H9 (cell line): Measurements from ENCODE around the gene MRTO4. TPM values are rescaled to one million over a fixed set of nuclear protein-coding genes. Genes with fewer than 3 reads are reported as not detected.

ENCODE experiments used
- DNase-seq: peaks from one replicate; pipeline ENCODE4 v3.0.0-alpha.2; 2017
- H2AFZ ChIP-seq: one replicate; pipeline ENCODE4 v1.6.1; 2013; ENCODE audit warnings: mild to moderate bottlenecking, low read length, control low read depth, moderate library complexity
- H2AK5ac ChIP-seq: 2 replicates; pipeline ENCODE4 v1.6.1; 2013; ENCODE audit warnings: low read length, control low read depth, mixed read lengths; ENCODE audit not compliant: insufficient read length
- H2BK120ac ChIP-seq: one replicate; pipeline ENCODE4 v1.6.1; 2013; ENCODE audit warnings: low read depth, mild to moderate bottlenecking, low read length, control low read depth, inconsistent platforms; ENCODE audit not compliant: poor library complexity, severe bottlenecking
- H2BK12ac ChIP-seq: 2 replicates; pipeline ENCODE4 v1.6.1; 2013; ENCODE audit warnings: low read length, control low read depth, mixed read lengths, low read depth; ENCODE audit not compliant: insufficient read length
- H2BK15ac ChIP-seq: 2 replicates; pipeline ENCODE4 v1.6.1; 2013; ENCODE audit warnings: low read depth, low read length, control low read depth
- H2BK20ac ChIP-seq: one replicate; pipeline ENCODE4 v1.6.1; 2013; ENCODE audit warnings: low read depth, mild to moderate bottlenecking, low read length, control low read depth, inconsistent platforms; ENCODE audit not compliant: poor library complexity, severe bottlenecking
- H2BK5ac ChIP-seq: 2 replicates; pipeline ENCODE4 v1.6.1; 2013; ENCODE audit warnings: low read length, control low read depth, mixed read lengths; ENCODE audit not compliant: insufficient read length
- H3K14ac ChIP-seq: 2 replicates; pipeline ENCODE4 v1.6.1; 2013; ENCODE audit warnings: low read length, control low read depth; ENCODE audit not compliant: insufficient read depth
- H3K18ac ChIP-seq: 2 replicates; pipeline ENCODE4 v1.6.1; 2013; ENCODE audit warnings: low read depth, mild to moderate bottlenecking, mixed read lengths, low read length, control low read depth; ENCODE audit not compliant: insufficient read length
- H3K23ac ChIP-seq: 2 replicates; pipeline ENCODE4 v1.6.1; 2013; ENCODE audit warnings: low read length, control low read depth, mixed read lengths, low read depth; ENCODE audit not compliant: insufficient read length
- H3K23me2 ChIP-seq: 2 replicates; pipeline ENCODE4 v1.6.1; 2013; ENCODE audit warnings: low read depth, mild to moderate bottlenecking, mixed read lengths, low read length, control low read depth; ENCODE audit not compliant: insufficient read length, poor library complexity, severe bottlenecking
- H3K27ac ChIP-seq: 2 replicates; pipeline ENCODE4 v1.5.1; 2013; ENCODE audit warnings: low read length, control low read depth, mixed read lengths, low read depth; ENCODE audit not compliant: insufficient read length
- H3K27me3 ChIP-seq: 2 replicates; pipeline ENCODE4 v1.6.1; 2013; ENCODE audit warnings: low read length, control low read depth, inconsistent platforms; ENCODE audit not compliant: insufficient read depth
- H3K4ac ChIP-seq: 2 replicates; pipeline ENCODE4 v1.6.1; 2013; ENCODE audit warnings: low read depth, mild to moderate bottlenecking, control low read depth, inconsistent platforms, low read length, moderate library complexity
- H3K4me1 ChIP-seq: 2 replicates; pipeline ENCODE4 v1.6.1; 2013; ENCODE audit warnings: low read length, control low read depth, inconsistent platforms; ENCODE audit not compliant: insufficient read depth
- H3K4me2 ChIP-seq: 2 replicates; pipeline ENCODE4 v1.6.1; 2013; ENCODE audit warnings: low read length, control low read depth, mixed read lengths; ENCODE audit not compliant: insufficient read length, insufficient read depth
- H3K56ac ChIP-seq: 2 replicates; pipeline ENCODE4 v1.6.1; 2013; ENCODE audit warnings: low read depth, mild to moderate bottlenecking, mixed read lengths, low read length, control low read depth; ENCODE audit not compliant: insufficient read length
- H3K79me1 ChIP-seq: 2 replicates; pipeline ENCODE4 v1.6.1; 2013; ENCODE audit warnings: low read depth, mild to moderate bottlenecking, moderate library complexity, low read length, control low read depth, inconsistent platforms; ENCODE audit not compliant: insufficient read depth, poor library complexity, severe bottlenecking
- H3K79me2 ChIP-seq: 2 replicates; pipeline ENCODE4 v1.6.1; 2013; ENCODE audit warnings: low read length, control low read depth, inconsistent platforms; ENCODE audit not compliant: insufficient read depth
- H3K9ac ChIP-seq: 2 replicates; pipeline ENCODE4 v1.6.1; 2013; ENCODE audit warnings: low read length, control low read depth, mixed read lengths; ENCODE audit not compliant: insufficient read length; ENCODE audit errors: extremely low read depth
- H3K9me3 ChIP-seq: one replicate; pipeline ENCODE4 v1.6.1; 2013; ENCODE audit warnings: low read depth, low read length, inconsistent platforms; ENCODE audit not compliant: control insufficient read depth
- H3T11ph ChIP-seq: one replicate; pipeline ENCODE4 v1.6.1; 2013; ENCODE audit warnings: mild to moderate bottlenecking, low read length, control low read depth, inconsistent platforms
- H4K20me1 ChIP-seq: one replicate; pipeline ENCODE4 v1.6.1; 2013; ENCODE audit not compliant: control insufficient read depth, insufficient read length, insufficient read depth
- H4K5ac ChIP-seq: 2 replicates; pipeline ENCODE4 v1.6.1; 2013; ENCODE audit warnings: low read depth, mild to moderate bottlenecking, mixed read lengths, low read length, control low read depth; ENCODE audit not compliant: insufficient read length
- H4K8ac ChIP-seq: replicated peaks from 2 replicates; pipeline ENCODE4 v1.6.1; 2013; ENCODE audit warnings: low read length, control low read depth, mixed read lengths, low read depth; ENCODE audit not compliant: insufficient read length
- H4K91ac ChIP-seq: 2 replicates; pipeline ENCODE4 v1.6.1; 2013; ENCODE audit warnings: low read depth, mild to moderate bottlenecking, moderate library complexity, mixed read lengths, low read length, control low read depth; ENCODE audit not compliant: insufficient read length
- H3K27ac Mint-ChIP-seq, 3 experiments: 2 replicates in 2 of 3; 3 replicates in 1 of 3; pipeline ENCODE4 v1.8.0; 2020 to 2021; ENCODE audit warnings: mixed read lengths in 3 of 3, mild to moderate bottlenecking in 1 of 3, moderate library complexity in 1 of 3
- H3K27me3 Mint-ChIP-seq: 2 replicates; pipeline ENCODE4 v1.8.0; 2021; ENCODE audit warnings: low read depth, mild to moderate bottlenecking, moderate library complexity, mixed read lengths
- H3K36me3 Mint-ChIP-seq, 3 experiments: 2 replicates in 2 of 3; 3 replicates in 1 of 3; pipeline ENCODE4 v1.8.0; 2020 to 2021; ENCODE audit warnings: low read depth in 3 of 3, mixed read lengths in 3 of 3; ENCODE audit not compliant: insufficient read depth in 1 of 3
- H3K4me1 Mint-ChIP-seq, 2 experiments: 2 replicates each; pipeline ENCODE4 v1.8.0; 2020; ENCODE audit warnings: mixed read lengths in 2 of 2
- H3K4me3 Mint-ChIP-seq, 2 experiments: 2 replicates in 1 of 2; 3 replicates in 1 of 2; pipeline ENCODE4 v1.8.0; 2020 to 2021; ENCODE audit warnings: mild to moderate bottlenecking in 2 of 2, mixed read lengths in 2 of 2, moderate library complexity in 1 of 2
- H3K9me3 Mint-ChIP-seq, 2 experiments: 2 replicates in 1 of 2; 3 replicates in 1 of 2; pipeline ENCODE4 v1.8.0; 2020; ENCODE audit warnings: mild to moderate bottlenecking in 2 of 2, mixed read lengths in 2 of 2, moderate library complexity in 1 of 2
- WGBS: extraction: QIAGEN DNeasy Blood & Tissue Kit; methylation state at CpG from one replicate; pipeline ENCODE4 v1.1.7; 2013; ENCODE audit warnings: missing lambda C conversion rate, low lambda C conversion rate, mixed read lengths; ENCODE audit not compliant: insufficient read length; ENCODE audit errors: extremely low coverage; 5-methylcytosine and 5-hydroxymethylcytosine counted together
- total RNA-seq: library from RNA; stranded (reverse); gene quantifications from 2 replicates; pipeline ENCODE4 v1.2.1, GENCODE V29; 2021
- TF ChIP-seq, protein P1 (sequence below): fragments of 200-600 bp; sonication (generic); conservative IDR thresholded peaks from 3 replicates; pipeline ENCODE4 v1.8.0; 2021; ENCODE audit warnings: antibody characterized with exemption, mild to moderate bottlenecking

MRTO4 gene
- total RNA-seq, 1 experiment from 2014 or later: 78.3 TPM

GRCh38 chr1:19258353-19258752 lies 6.7 kb downstream of the MRTO4 start:
- Histone ChIP-seq H3K23me2 (no peaks in the 10 kb centered on the region), H2AK5ac (no peak overlapping the region), H2BK12ac (no peak overlapping the region), H3T11ph (no peak overlapping the region), H4K91ac (no peak overlapping the region), H4K5ac (no peak overlapping the region), H2BK5ac (no peak overlapping the region), H2AFZ (no peak overlapping the region), H4K8ac (no peak overlapping the region), H3K23ac (no peak overlapping the region), H3K4me1 (no peaks in the 10 kb centered on the region), H3K79me1 (peaks cover 5% of the 10 kb centered on the region), H3K4me2 (no peak overlapping the region), H4K20me1 (no peaks in the 10 kb centered on the region), H3K27ac (no peak overlapping the region), H2BK20ac (no peak overlapping the region), H3K9me3 (no peaks in the 10 kb centered on the region), H2BK120ac (no peak overlapping the region), H3K4ac (no peak overlapping the region), H3K56ac (no peak overlapping the region), H3K14ac (no peak overlapping the region), H3K79me2 (peaks cover 19% of the 10 kb centered on the region; the same call in 1 of the 2 replicates), H3K18ac (no peak overlapping the region), H2BK15ac (no peak overlapping the region), H3K9ac (no peak overlapping the region), H3K27me3 (no peaks in the 10 kb centered on the region)
- Mint-ChIP-seq H3K27me3 (no peaks in the 10 kb centered on the region), H3K4me1 (peaks cover 6% of the 10 kb centered on the region in 2 experiments), H3K4me3 (no peak overlapping the region; a peak in 1 of 5 replicates), H3K36me3 (peaks cover 31 to 67% (median 55%) of the 10 kb centered on the region in 3 experiments; a peak in 6 of 7 replicates), H3K27ac (peak overlapping the region in 1 of 3 experiments; percentile 82; a peak in 1 of 7 replicates), H3K9me3 (no peaks in the 10 kb centered on the region)
- TF ChIP-seq, protein P1, sequence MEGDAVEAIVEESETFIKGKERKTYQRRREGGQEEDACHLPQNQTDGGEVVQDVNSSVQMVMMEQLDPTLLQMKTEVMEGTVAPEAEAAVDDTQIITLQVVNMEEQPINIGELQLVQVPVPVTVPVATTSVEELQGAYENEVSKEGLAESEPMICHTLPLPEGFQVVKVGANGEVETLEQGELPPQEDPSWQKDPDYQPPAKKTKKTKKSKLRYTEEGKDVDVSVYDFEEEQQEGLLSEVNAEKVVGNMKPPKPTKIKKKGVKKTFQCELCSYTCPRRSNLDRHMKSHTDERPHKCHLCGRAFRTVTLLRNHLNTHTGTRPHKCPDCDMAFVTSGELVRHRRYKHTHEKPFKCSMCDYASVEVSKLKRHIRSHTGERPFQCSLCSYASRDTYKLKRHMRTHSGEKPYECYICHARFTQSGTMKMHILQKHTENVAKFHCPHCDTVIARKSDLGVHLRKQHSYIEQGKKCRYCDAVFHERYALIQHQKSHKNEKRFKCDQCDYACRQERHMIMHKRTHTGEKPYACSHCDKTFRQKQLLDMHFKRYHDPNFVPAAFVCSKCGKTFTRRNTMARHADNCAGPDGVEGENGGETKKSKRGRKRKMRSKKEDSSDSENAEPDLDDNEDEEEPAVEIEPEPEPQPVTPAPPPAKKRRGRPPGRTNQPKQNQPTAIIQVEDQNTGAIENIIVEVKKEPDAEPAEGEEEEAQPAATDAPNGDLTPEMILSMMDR: no peak
- no CpG with 5 or more reads among the region's 10 CpGs for whole genome bisulfite sequencing
- DNase-seq: no peak
